LNCAP (cell line): ENCODE measurements around the gene TTC39B.

Experiments used
- TF ChIP-seq, protein P1 (sequence below): fragments of 450-650 bp; IDR thresholded peaks from 2 replicates; pipeline ENCODE4 v1.5.1; 2017; ENCODE audit warnings: mild to moderate bottlenecking

The TTC39B gene

DNA sequence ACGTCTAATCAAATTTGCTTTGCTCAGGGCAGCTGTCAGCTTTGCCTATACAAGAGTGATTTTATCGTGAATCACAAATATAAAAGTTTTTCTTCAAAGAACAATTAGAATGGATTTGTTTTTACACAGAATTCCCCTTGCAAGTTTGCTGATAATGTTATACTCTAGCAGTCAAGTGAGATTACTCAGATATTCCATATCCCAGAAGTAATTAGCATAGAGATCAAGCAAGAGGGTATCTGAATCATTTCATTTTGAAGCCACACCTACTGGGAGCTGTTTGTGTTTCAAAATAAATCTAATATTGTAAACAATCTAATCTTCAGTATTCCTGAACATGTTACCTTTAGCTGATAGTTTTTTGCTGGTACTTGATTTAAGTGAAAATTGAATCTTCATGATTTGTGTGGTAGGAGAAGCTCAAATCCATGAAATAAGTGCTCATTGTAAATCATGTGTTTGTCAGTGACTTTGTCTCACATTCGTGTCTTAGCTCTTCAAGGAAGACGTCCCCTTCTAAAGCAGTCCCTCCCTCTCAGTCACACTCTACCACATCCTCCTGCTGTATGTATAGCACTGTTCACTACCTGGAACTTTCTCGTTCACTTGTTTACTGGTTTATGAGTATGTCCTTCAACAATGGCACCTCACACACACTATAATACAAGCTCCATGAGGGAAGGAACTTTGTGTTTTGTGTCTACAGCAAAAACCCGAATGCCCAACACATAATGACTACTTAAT, 3.3 kb upstream of the TTC39B start:
- TF ChIP-seq, protein P1, sequence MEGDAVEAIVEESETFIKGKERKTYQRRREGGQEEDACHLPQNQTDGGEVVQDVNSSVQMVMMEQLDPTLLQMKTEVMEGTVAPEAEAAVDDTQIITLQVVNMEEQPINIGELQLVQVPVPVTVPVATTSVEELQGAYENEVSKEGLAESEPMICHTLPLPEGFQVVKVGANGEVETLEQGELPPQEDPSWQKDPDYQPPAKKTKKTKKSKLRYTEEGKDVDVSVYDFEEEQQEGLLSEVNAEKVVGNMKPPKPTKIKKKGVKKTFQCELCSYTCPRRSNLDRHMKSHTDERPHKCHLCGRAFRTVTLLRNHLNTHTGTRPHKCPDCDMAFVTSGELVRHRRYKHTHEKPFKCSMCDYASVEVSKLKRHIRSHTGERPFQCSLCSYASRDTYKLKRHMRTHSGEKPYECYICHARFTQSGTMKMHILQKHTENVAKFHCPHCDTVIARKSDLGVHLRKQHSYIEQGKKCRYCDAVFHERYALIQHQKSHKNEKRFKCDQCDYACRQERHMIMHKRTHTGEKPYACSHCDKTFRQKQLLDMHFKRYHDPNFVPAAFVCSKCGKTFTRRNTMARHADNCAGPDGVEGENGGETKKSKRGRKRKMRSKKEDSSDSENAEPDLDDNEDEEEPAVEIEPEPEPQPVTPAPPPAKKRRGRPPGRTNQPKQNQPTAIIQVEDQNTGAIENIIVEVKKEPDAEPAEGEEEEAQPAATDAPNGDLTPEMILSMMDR, result no peak

DNA sequence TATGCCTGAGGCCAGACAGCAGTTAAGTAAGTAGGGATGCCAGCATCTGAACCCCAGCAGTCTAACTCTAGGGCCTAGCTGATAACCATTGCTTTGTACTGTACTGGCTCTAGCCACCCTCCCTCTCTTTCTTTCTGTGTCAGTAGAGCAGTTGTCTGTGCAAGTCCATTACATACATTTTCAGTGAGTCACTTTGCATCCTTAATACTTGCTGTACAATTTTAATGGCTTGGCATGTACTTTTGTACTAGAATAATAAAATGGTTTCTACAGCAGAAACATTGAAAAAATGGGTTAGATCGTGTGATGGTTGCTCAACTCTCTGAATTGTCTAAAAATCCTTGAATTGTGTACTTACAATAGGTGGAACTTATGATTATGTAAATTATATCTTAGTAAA, 1.5 kb upstream of the TTC39B start:
- TF ChIP-seq, protein P1, result no peak

DNA sequence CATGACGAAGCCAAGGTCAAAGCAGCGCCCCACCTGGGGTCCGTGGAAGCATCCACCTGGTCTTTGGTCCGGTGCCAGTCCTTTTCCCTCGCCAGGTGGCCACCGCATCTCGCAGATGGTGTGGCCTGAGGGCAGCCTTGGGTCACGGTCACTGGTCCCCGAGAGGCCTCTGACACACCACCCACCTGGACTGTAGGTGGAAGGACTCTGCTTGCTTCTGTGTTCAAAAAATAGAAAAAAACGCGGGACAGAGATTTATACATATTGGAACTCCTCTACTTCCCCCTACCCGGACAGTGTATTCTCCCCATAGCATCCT, 466 bp upstream of the TTC39B start:
- TF ChIP-seq, protein P1, result no peak

DNA sequence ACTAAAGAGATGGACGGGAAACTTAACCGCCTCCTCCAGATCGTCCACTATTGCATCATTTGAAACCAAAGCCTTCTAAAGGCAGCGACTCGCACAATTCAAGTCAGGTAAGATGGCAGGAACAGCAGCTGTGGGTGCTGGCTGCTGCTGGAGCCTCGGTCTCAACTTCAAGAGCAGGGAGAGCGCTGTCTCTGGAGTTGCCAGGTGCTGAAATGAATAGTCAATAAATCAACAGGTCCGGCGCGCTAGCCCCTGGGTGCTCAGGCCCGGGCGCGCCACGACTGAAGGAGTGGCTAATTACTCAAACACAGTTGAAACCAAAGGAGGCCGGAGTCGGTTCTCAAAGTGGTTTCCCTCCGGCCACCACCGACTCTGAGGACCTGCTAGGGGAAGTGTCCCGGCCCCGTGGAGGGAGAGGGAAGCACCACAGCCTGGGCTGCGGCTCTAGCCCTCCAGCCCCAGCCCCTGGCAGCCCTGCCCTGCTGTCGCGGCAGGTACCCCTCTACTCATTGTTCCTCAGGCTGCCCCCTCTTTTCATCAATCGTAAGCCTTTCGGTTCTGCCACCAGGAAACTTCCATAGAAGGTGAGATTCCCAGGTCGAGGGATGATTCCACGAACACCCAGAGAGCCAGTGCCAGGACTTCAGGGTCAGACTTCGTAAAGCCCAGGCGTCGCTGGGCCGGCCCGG, 804 bp downstream of the TTC39B start:
- TF ChIP-seq, protein P1, result no peak

DNA sequence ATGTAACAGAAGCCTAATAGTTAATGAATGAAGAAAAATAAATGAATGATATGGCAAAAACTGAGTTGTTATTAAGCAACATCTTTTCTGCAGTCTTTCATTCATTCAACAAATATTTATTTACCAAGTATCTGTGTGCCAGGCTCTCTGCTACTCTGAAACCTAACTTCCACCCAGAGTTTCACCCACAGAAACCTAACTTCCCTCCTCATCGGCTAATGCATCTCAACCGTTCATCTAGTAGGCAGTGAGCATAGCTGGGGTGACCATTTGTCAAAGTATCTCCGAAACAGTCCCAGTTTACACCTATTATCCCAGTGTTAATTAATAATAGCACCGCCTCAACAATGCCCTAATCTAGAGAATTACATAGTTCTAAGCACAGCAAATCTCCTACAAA, 1.5 kb downstream of the TTC39B start:
- TF ChIP-seq, protein P1, result no peak

DNA sequence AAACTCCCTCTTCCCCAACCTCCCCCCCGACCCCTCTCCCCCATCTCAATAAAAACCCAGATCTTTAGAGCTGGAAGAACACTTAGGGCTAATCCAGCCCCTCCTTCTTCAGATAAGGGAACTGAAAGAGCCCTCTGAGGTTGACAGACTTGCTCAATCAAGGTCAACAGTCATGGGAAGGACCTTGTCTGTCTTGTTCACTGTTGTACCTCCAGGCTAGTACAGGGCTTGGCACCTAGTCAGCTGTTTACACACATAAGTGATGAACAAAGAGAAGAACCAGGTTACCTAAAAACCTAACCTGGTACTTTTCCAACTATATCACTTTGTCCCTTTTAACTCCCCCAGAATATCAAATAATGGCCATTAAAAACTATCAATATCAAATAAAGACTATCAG, 2.4 kb downstream of the TTC39B start:
- TF ChIP-seq, protein P1, result no peak

DNA sequence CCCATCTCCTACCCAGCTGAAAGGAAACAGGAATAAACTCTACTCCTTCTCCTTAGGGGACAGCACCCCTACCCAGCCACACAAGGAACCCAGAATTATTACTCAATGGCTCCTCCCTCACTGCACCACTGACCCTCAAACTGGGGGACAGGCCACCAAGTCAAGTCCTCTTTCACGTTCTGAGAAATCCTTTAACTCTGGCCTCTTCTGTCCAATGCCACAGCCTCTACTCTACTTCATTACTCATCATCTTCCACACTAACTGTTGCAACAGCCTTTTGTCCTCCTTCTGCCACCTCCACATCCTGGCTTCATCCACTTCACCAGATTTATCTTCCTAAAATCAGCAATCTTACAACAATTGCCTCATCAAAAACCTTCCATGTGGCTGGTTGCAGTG, 6.8 kb downstream of the TTC39B start:
- TF ChIP-seq, protein P1, result no peak
